Central memory CD4-positive, alpha-beta T cell (primary cell): Measurements from ENCODE around the gene ALG3.
"Not testable (repeated sequence)": the region's sequence is repeated elsewhere in the genome, so short reads cannot be mapped to it uniquely, and the experiment has no call there.

ENCODE experiments used
- DNase-seq: peaks from one replicate; pipeline ENCODE4 v3.0.0; 2022
- total RNA-seq, 3 experiments: gene quantifications; one replicate each; lab custom pipeline; 2026; lab: John Stamatoyannopoulos, UW

The ALG3 gene
- total RNA-seq: 13.7 to 52.5 (median 19.1) reads per million in 3 experiments

DNA sequence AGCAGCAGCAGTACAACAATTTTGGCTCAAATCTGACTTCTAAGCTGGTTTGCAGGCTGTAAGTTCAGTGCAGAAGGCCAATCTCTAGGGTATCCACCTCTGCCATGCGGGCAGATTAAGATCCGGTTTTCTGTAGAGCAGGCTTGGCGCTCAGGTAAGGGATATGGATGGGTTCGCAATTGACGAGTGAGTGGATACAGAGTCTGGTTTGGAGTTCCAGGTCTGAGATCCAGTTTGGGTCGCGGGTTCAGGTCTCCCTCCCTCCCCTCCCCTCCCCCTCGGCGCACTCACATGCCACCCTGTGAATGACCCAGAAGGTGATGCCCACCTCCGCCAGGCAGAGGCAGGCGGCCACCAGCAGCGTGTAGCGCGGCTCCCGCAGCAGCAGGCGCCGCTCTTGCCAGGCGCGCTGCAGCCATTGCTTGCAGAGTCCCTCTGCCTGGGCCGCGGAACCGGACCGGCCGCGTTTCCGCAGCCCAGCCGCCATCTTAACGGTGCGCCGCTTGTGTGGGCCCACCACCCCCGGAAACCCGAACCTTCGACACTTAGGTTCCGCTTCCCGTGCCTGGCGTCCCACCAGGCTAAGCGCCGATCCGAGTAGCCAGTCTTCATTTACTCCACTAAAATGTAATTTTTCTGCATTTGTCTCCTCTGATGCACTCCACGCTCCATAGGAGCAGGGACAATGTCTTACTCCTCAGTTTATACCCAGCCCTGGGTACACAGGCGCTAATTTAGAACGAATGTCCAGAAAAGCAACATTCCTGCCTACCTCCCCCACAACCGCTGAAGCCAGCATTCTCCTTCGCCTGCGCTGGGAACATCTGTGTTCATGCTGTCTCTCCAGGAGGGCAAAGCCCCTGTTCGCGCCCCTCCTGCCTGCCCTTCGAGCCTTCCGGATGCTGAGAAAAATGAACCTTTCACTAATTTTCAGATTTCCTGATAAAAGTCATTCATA is at the start of gene ALG3:
ALG3 (minus strand) TSS at position 509 of the 958 bp plus-strand sequence; CDS start at position 487, 22 bp downstream.
- peak; percentile 80 for DNase-seq

DNA sequence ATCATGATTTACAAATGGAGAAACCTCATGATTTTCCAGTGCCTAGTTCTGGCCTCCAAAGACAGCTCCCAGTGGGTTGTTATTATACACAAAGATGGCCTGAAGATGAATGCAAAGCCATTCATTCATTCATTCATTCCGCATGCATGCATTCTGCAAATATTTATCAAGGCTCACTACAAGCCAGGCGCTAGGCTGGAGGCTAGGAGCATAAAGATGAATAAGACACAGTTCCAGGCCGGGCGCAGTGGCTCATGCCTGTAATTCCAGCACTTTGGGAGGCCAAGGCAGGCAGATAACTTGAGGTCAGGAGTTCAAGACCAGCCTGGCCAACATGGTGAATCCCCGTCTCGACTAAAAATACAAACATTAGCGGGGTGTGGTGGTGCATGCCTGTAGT is 47.9 kb upstream of the ALG3 start:
- DNase-seq: no peak

DNA sequence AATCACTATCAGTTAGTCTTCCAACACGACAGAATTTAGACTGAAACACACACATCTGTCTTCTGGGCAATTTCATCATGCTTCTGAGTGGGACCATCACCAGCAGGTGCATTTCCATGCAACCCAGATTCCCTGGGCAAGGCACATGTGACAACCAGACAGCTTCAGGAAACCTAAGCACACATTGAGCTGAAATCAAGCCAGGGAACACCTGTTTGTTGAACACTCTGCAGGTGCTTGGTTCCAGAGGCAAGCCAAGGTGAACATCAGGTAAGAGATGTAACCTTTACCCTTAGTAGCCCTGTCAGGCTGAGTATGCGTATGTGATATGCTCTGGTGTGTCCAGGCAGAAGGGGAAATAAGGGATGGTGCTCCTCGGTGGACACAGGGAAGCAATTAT is 47.0 kb upstream of the ALG3 start:
- no peak for DNase-seq

DNA sequence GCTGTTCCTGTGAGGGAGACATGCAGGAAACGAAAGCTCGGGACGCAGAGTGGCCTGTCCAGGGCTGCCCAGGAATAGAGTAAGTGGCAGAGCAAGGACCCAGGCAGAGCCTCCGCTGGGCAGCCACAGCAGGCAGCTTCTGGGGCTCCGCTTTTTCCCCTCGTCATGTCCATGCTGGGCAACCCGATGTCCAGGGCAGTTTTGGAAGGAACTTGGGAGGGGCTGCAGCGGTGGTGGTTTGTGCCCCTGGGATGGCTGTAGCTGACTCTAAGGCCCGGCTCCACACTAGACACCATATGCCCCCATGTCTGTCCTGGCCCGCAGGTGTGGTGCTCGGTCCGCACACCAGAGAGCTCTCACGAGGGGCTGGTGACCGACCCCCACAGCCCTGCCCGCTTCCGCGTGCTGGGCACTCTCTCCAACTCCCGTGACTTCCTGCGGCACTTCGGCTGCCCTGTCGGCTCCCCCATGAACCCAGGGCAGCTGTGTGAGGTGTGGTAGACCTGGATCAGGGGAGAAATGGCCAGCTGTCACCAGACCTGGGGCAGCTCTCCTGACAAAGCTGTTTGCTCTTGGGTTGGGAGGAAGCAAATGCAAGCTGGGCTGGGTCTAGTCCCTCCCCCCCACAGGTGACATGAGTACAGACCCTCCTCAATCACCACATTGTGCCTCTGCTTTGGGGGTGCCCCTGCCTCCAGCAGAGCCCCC is 43.1 kb upstream of the ALG3 start:
- no peak for DNase-seq

DNA sequence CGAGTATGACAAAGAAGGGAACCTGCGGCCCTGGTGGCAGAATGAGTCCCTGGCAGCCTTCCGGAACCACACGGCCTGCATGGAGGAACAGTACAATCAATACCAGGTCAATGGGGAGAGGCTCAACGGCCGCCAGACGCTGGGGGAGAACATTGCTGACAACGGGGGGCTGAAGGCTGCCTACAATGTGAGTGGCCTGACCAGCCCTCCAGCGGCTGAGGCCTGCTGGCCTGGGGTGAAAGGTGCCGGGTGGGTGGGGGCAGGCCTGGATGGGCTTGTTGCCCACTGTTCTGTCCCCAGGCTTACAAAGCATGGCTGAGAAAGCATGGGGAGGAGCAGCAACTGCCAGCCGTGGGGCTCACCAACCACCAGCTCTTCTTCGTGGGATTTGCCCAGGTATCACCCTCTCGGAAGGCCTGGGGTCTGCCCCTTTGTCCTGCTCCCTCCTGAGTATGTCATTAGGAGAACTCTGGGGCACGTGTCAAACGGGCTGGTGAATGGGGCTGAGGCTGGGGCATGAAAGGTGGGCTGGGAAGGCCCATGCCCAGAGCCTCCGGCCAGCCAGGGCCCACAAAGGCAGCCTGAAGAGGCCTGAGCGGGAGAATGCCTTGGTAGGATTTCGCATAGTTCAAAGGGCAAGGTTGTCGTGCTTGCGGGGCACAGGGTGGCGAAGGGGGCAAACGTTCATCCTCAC is 42.4 kb upstream of the ALG3 start:
- DNase-seq: no peak

DNA sequence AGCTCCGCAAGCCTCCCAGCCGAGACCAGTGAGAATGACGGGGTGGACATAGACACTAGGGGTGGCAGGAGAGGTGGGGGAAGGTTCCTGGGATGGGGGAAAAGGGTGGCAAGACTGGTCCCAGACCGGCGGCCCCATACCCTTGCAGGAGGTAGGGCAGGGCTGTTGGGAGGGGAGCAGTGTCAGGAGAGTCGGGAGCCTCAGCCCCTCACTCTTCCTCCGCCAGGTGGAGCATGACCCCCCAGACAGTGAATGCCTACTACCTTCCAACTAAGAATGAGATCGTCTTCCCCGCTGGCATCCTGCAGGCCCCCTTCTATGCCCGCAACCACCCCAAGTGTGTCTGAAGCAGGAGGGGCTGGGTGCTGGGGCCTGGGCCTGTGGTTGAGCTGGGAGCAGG is 41.6 kb upstream of the ALG3 start:
- no peak for DNase-seq

DNA sequence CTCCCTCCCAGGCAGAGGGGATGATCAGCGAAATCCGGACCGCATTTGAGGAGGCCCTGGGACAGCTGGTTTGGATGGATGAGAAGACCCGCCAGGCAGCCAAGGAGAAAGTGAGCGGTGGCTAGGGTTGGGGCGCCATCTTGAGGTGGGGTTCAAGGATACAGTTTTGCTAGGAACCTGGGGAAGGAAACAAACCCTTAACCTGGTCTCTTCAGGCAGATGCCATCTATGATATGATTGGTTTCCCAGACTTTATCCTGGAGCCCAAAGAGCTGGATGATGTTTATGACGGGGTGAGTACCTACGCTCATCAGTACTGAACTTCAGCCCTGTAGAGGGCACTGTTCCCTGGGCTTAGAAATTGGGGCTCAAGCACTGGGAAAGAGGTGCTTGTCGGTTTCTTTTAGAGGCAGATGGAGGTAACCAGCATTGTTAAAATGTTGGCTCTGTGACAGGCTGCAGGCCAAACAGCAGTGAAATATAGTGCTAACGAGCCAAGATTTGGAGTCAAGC is 40.7 kb upstream of the ALG3 start:
- peak; percentile 32 for DNase-seq

DNA sequence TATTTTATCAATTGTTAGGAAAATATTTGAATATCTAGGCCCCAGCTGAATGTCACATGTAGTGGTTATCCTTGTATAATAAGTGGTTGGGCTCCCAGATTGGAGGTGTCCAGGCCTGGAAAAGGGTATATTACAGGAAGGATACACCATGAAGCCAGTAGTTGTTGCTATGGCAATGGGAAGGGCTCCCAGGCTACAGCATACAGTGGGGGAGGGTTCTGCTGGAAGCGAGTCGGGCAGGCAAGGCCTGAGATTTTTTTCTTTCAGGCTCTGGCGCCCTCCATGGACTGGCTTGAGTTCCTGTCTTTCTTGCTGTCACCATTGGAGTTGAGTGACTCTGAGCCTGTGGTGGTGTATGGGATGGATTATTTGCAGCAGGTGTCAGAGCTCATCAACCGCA is 35.9 kb upstream of the ALG3 start:
- DNase-seq: no peak

DNA sequence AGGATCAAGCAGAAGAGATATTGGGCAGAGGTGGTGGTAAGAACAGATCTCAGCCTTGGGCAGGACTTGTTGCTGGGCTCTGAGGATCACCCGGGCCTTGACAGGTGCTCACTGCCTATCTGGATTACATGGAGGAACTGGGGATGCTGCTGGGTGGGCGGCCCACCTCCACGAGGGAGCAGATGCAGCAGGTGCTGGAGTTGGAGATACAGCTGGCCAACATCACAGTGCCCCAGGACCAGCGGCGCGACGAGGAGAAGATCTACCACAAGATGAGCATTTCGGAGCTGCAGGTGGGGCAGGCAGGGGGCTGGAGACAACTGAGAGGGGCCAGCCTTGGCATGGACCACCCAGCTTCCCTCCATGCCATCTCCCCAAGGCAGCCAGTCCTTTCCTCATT is 34.9 kb upstream of the ALG3 start:
- DNase-seq: no peak

DNA sequence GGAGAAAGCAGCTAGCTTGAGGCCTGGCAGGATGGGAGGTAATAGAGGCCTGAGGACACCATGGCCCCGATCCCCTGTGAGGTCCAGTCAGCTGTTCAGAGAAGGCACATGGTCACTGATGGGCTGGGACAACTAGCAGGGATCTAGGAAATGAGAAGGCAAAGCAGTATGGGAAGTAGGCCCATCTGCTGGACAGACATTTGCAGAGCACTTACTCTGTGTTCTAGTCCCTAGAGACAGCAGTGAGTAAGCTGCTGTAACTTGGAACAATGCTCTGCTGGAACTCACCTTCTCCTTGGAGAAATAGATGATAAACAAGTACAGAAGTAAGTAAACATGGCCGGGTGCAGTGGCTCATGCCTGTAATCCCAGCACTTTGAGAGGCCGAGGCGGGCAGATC is 34.2 kb upstream of the ALG3 start:
- DNase-seq: no peak

DNA sequence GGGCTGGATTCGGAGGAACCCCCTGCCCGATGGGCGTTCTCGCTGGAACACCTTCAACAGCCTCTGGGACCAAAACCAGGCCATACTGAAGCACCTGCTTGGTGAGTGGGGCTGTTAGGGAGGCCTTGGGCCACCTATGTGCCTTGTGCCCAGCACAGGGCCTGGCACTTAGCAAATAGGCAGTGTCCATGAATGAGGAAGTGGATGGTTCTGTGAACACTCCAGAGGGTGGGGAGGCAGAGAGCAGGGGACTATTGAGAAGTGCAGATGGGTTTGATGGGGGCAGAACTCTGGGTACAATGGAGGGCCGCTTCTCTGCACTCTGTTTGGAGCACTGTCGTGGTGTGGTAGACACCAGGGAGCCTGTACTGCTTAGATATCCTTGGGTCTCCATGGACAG is 28.6 kb upstream of the ALG3 start:
- DNase-seq: no peak

DNA sequence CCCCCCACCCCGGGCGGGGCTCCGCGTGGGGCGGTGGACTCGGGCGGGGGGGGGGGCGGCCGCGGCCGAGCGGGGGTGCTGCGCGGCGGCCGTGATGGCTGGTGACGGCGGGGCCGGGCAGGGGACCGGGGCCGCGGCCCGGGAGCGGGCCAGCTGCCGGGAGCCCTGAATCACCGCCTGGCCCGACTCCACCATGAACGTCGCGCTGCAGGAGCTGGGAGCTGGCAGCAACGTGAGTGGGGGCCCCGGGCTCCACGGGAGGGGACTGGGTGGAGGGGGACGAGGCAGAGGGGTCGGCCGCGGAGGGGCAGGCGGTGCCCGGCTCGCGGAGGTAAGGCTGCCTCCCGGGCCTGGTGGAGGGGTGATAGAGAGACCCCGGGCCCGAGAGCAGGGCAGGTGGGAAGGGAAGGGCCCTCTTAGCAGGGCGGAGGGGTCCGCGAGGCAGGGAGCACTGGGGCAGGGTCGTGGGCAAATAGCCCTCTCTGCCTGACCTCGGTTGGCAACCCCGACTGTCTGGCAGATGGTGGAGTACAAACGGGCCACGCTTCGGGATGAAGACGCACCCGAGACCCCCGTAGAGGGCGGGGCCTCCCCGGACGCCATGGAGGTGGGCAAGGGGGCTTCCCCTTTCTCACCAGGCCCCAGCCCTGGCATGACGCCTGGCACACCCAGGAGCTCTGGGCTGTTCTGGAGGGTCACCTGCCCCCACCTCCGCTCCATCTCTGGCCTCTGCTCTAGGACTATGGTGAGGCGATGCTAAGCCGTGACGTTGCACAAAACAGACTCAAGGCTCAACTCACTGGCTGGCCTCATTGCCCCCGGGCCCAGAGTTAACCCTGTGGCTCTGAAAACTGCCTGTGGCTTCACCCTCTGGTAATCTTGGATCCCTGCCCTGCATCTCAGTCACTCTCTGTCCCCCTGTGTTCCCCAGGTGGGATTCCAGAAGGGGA is 27.5 kb upstream of the ALG3 start, which contains the start of gene ECE2:
ECE2 (plus strand) TSS at position 62 of the 950 bp plus-strand sequence; CDS start at position 194, 132 bp downstream.
- no peak for DNase-seq

DNA sequence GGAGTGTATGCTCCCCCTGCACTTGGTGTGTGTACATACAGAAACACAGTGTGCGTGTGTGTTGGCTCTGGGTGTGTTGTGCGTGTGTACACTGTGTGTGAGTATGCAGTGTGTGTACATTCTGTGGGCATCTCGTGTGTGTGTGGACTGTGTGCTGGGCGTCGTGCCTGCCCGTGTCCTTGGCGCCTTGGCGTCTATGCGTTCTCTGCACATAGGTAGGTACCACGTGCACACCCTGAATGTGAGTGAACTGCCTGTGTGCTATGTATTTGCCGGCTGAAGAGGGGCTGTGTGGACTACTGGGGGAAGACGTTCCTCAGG is 26.6 kb upstream of the ALG3 start:
- no peak for DNase-seq

DNA sequence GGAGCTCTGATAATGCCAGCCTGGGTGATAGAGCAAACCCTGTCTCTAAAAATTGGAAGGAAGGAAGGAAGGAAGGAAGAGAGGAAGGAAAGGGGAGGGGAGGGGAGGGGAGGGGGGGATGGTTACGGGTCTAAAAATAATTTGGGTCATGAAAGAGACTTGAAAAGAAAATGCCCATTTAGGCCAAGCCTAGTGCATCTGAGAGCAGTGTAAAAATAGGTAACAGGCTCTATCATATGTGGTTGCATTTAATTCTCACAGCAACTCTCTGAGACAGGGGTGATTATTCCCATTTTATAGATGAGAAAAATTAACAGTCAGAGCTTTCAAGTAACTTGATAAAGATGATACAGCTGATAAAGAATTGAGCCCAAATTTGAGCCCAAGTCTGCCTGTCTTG is 23.5 kb upstream of the ALG3 start:
- no peak for DNase-seq

DNA sequence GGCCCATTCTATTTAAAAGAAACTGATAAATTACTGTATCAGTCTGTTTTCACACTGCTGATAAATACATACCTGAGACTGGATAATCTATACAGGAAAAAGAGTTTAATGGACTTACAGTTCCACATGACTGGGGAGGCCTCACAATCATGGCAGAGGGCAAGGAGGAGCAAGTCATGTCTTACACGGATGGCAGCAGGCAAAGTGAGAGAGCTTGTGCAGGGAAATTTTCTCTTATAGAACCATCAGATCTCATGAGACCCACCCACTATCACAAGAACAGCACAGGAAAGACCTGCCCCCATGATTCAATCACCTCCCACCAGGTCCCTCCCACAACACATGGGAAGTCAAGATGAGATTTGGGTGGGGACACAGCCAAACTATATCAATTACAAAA is 18.5 kb upstream of the ALG3 start:
- not testable (repeated sequence) for DNase-seq

DNA sequence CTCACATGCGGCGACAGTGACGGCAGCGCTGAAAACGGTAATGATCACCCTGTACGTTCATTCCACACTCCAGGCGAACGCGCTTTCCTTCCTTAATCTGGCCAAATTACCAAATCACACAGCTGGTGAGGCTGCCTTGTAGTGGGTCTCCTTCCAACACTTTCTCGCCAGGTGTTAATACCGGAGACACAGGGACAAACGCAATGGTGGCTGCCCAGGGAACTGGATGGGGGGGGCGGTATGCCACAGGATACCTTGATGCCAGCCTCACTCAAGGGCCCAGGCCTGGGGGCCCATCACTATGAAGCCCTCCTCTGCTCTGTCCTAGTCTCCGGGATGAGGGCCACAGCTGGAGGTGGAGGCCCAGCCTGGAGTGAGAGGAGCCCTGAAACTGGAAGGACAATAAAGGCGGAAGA is 14.0 kb upstream of the ALG3 start:
- no peak for DNase-seq

DNA sequence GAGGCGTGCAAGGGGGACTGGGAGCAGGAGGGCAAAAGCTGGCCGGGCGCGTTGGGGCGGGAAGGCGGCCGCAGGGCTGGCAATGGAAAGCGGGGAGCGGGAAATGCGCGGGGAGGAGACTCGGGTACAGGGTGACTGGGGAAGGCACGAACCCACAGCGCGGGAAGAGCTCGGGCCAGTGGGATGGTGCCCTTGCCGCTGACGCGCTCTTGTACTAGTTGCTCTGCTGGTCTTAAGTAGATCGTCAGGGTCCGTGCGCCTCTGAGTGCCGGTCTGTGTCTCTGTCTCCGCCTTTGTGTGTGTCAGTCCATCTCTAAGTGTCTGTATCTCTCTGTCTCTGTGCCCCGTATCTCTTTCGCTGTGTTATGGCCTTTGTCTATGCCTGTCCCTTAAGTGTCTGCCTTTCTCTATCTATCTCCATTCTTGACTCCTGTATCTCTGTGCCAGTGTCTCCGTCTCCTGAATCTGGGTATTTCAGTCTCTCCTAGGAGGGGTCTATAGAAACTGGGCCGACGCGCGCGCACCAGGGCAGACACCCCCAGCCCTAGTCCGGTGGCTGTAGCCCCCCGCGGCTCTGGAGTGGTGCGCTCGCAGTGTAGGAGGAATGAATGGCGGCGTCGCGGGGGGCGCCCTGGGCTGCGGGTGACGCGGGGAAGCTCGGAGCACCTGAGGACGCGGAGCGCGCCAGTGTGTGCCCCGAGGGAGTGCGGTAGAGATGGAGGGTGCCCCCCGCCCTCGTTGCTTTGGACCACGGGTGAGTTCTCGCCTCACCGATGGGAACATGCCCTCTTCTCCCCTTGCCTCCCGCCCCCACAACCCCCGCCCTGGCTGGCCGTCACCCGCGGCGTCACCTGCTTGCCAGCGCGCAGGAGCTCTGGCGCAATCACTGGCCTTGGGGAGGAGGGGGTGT is 13.3 kb upstream of the ALG3 start:
- DNase-seq: peak; percentile 16

DNA sequence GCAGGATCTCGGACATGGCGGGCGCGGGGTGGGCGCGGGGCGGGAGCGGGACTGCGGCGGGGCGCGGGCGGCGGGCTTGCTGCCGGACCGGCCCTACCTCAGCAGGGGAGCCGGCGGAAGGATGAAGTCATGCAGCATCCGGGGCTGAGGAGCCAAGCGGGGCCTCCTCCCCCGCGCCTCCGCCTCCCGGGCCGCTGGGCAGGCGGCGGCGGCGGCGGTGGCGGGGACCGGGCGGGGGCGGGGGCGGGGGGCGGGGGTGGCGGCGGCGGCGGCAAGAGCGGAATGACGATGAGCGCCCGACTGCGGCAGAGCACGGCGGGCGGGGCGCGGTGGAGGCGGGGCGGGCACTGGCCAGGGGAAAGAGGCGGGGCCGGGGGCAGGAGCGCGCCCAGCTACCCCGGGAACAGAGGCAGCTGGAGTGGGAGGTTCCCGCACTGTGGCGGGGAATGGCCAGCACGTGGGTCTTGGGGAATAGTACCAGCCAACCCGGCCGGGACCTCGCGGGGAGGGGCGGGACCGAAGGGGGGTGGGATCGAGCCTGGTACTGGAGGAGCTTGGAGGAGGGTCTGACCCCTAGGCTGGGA is 12.6 kb upstream of the ALG3 start, which contains the start of gene CAMK2N2:
CAMK2N2 (minus strand) TSS at position 284 of the 584 bp plus-strand sequence; CDS start at position 16, 268 bp downstream.
- peak; percentile 39 for DNase-seq

DNA sequence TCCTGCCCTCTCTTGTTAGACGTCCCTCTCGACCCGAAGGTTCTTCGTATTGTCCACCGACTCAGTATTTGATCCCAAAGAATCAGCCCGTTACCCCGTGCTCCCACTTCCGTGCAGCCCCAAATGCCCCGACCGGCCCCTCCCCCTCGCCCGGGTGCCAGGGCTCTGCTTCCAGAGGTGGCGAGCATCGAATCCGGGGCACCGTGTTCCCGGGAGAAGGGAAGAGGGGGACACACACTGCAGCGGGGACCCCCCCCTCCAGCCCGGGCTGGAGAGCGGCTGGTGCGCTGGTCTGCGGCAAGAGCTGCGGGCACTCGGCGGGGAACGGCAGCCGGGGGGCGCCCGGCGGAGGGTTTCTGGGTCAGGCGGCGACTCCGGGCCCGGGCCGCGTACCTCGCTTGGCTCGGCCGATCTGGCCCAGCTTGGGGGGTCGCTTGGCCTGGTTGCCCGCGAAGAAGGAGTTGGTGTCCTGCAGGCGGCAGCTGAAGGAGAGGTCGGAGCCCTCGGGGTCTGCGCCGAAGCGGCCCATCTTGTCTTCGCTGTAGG is 12.0 kb upstream of the ALG3 start:
- DNase-seq: peak; percentile 2
